ENCODE data around the gene HAL.

The HAL gene

GRCh38 chr12:96006727-96007126 lies 10.6 kb upstream of the HAL start:
- DNase-seq: no peak

DNA sequence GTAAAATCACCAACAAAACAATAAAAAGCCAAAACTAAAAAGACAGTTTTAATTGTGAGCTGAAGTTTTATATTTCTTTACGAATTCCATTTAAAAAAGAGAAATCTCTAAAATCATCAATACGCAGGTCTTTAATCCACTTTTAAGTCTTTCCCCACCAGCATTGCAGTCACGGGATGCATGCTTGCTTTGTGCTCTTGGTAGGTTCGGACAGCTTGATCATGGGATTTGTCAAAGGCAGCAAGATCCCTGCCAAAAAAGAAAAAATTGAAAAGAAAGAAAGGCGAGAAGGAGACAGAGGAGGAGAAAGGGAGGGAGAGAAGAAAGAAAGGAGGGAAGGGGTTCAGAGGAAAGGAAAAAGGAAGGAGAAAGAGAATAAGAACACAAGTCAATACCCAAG lies 4.7 kb upstream of the HAL start:
- DNase-seq: no peak

DNA sequence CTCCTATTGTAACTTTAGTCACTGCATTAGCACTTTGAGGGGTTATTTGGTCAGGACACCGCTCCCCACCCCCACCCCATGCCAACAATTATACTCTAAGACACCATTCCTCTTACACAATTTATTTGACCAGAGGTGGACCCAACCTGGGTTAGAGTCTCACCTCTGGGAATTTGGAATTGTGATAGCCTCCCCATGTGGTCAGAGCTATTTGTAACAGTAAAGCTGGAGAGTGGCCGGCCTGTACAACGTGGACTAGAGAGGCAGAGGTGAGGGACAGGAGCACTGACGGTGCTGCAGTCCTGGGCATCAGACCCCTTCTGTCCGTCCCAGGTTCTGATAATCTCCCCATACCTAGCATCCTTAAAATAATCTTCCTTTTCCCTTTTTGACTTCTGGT lies 3.3 kb upstream of the HAL start:
- no peak for DNase-seq

GRCh38 chr12:95998611-95999286 lies 2.6 kb upstream of the HAL start:
- peak; percentile 59 to 74 for DNase-seq

DNA sequence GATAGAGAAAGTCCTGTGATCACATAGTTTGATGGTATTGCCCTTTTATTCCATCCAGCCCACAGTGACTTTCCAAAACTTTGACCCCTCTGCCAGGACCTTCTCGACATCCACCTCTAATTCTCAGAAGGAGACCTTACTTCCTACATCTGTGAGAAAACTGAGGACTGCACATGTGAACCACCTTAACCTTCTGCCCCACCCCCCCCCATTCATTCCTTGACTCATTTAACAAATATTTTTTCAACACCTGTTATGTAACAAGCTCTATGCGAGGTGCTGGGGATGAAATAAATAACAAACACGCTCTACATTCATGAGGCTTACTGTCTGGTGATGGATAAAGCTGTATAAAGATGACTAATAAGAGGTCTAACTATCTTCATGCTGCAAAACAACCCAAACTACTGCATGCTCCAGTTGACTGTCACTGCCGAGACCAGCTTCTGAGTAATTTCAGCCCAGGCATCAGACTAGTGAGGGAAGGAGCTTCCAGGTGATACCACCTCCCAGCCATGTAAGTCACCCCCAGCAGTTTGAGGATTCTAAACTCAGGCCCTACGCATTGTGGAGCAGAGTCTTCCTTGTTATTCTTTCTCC lies 1.9 kb upstream of the HAL start:
- no peak for DNase-seq

DNA sequence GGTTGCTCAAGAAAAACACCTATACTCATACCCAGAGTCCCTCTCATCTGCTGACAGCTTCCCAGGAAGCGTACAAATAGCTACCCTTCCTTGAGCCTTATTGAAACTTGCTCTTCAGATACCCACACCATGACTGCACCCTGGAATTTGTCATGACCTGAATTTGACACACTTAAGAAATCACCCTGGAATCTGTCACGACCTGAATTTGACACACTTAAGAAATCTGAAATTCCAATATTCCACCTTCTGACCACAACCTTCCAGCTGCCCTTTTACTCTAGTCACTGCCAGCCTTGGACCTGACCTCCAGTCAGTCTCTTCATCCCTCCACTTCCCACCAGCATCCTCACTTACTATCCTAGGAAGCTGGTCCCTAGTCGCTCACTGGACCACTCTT lies 1.1 kb upstream of the HAL start:
- DNase-seq: no peak

DNA sequence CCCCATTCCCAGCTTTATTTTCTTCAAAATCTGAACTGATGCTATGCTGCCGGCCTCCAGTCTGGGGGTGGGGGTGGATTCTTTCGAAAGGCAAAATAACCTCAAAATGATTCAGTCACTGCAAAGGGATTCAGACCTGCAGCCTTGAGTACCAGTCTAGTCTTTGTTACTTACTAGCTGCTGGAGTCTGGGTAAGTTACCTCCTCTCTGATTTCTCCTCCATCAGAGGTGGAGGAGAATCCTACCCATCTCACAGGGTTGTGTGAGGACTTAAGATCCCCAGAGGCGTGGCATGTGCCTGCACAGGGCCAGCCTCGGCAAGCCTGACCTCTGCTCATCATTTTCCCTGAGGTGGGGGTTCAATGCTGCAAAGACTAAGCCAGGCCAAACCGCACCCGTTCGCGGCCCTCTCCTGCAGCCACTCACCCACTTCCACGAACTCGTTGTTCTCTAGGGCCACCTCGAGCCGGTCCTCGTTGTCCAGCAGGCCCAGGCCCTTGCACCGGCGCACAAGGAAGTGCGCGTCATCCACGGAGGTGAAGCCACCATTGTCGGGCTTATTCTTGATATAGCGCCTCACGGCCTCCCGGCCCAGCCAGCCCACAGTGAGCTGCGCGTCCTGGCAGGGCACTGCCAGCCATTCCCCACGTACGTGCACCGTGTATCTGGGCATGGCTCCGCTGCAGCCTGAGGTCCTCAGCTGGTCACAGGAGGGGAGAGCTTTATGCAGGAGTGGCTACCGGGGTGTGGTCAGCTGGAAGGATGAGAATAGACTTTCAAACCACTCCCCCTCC lies 709 bp downstream of the HAL start:
- no peak for DNase-seq

- DNase-seq: no peak
Measured at GRCh38 chr12:95994476-95994875, 1.7 kb downstream of the HAL start.

GRCh38 chr12:95993907-95994306 lies 2.2 kb downstream of the HAL start:
- no peak for DNase-seq

- no peak for DNase-seq
Measured at GRCh38 chr12:95990136-95990535, 6.0 kb downstream of the HAL start.

- DNase-seq: no peak
Measured at GRCh38 chr12:95989504-95990123, 6.5 kb downstream of the HAL start.

DNA sequence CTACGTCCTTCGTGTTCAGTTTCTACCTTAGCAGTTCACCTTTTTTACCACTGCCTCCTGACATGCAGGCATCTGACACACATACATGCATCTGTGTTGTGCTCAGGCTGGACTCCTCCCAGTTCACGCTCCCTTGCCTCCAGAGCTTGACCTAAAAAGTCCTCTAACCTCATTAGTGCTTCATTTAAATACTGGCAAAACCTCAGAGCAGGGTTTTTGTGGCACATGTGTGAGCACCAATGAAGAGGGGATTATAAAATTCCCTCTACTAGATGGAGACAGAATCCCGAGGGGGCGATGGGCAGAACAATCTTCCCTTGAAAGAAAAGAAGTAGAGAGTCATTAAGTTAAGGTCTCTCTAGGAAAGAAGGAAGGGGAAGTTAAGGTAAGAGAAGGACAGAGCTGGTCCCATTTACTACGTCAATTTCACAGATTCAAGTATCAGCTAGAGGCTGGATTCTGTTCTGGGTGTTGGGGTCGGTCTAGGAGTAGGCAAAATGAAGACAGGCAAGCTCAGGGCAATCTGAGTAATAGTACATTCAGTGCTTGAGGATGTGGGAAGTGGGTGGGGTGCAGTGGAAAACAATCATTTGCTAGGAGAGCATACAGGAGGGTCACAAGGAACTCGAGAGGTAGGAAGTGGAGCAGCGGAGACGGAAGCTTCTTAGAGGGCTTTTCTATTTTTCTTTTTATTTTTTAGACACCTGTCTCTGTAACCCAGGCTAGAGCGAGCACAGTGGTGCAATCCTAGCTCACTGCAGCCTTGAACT lies 7.5 kb downstream of the HAL start:
- no peak for DNase-seq

- DNase-seq: no peak
Measured at GRCh38 chr12:95986635-95987570, 9.2 kb downstream of the HAL start.

GRCh38 chr12:95984682-95985081 lies 11.5 kb downstream of the HAL start:
- DNase-seq: no peak

- no peak for DNase-seq
Measured at GRCh38 chr12:95982602-95983001, 13.5 kb downstream of the HAL start.

DNA sequence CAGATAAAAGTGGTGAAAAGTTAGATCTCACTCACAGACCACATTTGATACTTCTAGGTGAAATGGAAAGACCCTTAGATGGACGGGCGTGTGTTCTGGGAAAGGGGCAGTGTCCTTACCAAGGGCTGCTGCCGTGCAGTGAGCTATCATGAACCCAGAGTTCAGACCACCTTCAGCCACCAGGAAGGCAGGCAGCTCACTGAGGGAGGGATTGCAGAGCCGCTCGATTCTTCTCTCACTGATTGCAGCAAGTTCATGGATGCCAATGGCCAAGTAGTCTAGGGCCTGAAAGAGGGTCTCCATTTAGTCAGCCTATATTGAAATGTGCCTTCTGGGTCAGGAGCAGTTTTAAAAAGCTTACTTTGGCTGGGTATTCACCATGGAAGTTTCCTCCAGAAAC lies 15.7 kb downstream of the HAL start:
- DNase-seq: no peak

DNA sequence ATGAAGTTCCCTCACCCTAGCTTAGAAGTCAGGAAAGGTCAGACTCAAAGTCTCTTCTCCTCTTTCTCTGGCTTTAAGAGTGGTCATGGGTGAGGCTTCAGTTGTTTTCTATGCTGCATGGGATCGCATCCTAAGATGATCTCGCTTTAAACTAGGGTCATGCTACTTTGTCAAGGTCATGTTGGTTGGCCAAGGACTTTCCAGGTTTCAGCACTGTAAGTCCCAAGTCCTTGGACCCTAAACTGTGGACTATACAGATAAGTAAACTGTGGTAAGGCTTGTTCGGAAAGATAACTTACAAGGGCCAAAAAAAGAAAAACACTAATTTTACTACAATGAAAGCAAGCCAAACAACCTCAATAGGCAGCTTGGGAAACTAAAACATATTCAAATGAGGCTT lies 17.4 kb downstream of the HAL start:
- no peak for DNase-seq

- DNase-seq: no peak
Measured at GRCh38 chr12:95978351-95978750, 17.8 kb downstream of the HAL start.

GRCh38 chr12:95977764-95978305 lies 18.3 kb downstream of the HAL start:
- no peak for DNase-seq

GRCh38 chr12:95976416-95976832 lies 19.7 kb downstream of the HAL start:
- no peak for DNase-seq

- no peak for DNase-seq
Measured at GRCh38 chr12:95975491-95975890, 20.7 kb downstream of the HAL start.

DNA sequence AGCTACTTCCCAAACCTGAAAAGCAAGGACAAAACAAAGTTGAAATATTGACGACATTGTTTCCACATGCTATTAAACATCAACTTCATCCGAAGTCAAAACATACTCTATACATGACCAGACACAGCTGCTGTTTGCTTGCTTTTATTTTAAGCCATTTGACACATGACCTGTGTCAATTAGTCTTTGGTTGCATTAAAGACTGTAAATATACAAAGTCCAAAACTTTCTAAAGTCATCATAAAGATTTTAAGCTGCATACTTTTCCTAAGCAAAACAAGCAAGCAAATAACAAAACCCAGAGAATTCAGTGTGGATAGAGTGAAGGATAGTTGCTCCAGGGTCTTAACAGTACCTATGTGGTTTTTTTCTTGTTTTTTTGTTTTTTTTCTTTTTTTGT lies 21.8 kb downstream of the HAL start:
- DNase-seq: no peak
